ACHN (cell line): ENCODE results near the gene CXXC5.
A peak's percentile ranks its signal among the peaks of the same experiment; 100 is the strongest.
"Not testable (repeated sequence)": the region's sequence is repeated elsewhere in the genome, so short reads cannot be mapped to it uniquely, and the experiment has no call there.

Experiments
- DNase-seq: peaks from one replicate; pipeline ENCODE4 v3.0.0-alpha.2; 2015
- in situ Hi-C: cut with HindIII; loops from 2 replicates; pipeline ENCODE4 v1.10.0; 2017; ENCODE audit warnings: low sequenced_read_pairs, low pct_ligation_motif_present, low pct_unique_long_range_greater_than_20kb

The CXXC5 gene

DNA sequence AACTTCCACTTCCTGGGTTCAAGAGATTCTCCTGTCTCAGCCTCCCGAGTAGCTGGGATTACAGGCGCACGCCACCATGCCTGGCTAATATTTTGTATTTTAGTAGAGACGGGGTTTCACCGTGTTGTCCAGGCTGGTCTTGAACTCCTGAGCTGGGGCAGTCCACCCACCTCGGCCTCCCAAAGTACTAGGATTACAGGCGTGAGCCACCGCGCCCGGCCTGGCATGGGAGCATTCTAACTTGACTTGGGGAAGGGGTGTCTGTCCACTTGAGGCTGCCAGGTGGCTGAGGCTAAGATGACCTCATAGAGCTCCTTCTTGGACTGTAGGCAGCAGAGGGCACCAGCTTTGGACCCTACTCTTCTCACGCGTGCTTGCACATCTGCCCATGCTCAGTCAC is 65.7 kb downstream of the CXXC5 start:
- DNase-seq, in situ Hi-C loops: not testable (repeated sequence)

DNA sequence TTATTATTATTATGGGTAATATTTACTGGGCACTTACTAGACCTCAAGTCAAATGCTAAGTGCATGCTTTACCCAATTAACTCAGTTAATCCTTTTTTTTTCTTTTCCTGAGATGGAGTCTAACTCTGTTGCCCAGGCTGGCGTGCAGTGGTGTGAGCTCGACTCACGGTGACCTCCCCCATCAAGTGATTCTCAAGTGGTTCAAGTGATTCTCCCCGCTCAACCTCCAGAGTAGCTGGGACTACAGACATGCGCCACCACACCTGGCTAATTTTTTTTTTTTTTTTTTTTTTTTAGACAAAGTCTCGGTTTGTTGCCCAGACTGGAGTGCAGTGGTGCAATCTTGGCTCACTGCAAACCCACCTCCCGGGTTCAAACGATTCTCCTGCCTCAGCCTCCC is 69.1 kb downstream of the CXXC5 start:
- in situ Hi-C loops = no loop called here
- DNase-seq = no peak

DNA sequence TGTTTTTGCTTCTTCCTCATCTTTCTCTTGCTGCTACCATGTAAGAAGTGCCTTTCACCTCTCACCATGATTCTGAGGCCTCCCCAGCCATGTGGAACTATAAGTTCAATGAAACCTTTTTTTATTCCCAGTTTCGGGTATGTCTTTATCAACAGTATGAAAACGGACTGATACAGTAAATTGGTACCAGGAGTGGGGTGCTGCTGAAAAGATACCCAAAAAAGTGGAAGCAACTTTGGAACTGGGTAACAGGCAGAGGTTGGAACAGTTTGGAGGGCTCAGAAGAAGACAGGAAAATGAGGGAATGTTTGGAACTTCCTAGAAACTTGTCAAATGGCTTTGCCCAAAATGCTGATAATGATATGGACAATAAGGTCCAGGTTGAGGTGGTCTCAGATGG is 70.3 kb downstream of the CXXC5 start:
- DNase-seq, in situ Hi-C loops: not testable (repeated sequence)

DNA sequence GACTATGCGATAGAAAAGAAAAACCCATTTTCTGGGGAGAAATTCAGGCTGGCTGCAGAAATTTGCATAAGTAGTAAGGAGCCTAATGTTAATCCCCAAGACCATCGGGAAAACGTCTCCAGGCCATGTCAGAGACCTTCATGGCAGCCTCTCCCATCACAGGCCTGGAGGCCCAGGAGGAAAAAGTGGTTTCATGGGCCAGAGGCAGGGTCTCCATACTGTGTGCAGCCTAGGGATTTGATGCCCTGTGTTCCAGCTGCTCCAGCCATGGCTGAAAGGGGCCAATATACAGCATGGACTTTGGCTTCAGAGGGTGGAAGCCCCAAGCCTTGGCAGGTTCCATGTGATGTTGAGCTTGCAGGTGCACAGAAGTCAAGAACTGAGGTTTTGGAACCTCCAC is 71.8 kb downstream of the CXXC5 start:
- in situ Hi-C loops, DNase-seq: not testable (repeated sequence)

DNA sequence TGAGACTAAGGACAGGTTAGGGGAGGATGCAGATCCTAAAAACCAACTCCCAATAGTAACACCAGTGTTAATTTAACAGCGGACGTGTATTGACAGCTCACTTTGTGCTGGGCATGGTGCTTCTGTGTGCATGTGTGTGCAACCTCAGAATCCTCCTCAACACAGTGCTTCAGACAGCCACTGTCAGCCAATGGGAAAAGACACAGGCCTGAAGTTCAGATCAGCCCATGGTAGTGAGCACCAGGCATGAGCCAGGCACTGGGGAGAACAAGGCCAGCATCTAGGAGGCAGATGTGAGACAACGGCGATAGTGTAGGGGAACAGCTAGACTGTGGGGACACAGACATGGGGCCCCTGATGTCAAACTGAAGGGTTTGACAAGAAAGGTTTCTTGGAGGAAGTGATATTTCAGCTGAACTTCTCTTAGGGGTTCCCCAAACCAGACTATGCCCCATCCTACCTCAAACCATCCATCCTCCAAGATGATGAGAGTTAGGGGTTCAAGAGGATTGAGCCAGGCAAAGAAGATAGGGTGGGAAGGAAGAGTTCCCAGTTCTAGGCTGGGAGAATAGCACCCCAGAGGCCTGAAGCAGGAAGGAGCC is 75.9 kb downstream of the CXXC5 start:
- in situ Hi-C loops = no loop called here
- no peak for DNase-seq

DNA sequence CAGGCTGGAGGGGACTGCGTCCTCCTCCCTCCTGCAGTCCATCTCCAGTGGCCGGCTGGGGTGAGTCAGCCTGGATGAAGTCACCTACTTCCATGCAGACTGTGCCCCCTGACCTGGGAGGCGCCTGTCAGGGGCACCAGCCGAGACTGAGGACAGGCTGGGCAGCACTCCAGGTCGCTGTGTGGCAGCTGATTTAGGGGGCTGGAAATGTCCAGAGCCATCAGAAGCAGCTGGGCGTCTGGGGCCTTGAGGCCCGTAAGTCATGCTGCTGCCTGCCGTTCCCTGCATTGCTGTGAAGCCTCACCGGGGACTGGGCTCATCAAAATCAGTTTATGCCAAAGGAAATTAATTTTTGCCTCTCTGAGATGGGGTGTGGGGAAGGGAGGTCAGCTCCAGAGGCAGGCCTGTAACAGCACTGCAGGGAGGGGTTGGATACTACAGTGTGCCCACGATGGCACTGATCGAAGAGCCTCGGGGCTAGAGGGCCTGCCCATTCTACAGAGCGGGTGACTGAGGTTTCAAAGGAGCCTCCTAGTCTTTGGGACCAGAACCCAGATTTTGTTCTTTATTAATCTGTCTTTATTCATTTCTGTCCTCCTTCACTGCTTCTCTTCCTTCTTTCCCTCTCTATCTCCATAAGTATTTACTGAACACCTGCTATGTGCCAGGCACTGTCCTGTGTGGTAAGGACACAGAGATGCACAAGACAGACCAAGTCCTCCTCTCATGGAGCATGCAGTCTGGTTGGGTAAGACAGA is 77.1 kb downstream of the CXXC5 start:
- in situ Hi-C loops = no loop called here
- DNase-seq = peak; percentile 82

DNA sequence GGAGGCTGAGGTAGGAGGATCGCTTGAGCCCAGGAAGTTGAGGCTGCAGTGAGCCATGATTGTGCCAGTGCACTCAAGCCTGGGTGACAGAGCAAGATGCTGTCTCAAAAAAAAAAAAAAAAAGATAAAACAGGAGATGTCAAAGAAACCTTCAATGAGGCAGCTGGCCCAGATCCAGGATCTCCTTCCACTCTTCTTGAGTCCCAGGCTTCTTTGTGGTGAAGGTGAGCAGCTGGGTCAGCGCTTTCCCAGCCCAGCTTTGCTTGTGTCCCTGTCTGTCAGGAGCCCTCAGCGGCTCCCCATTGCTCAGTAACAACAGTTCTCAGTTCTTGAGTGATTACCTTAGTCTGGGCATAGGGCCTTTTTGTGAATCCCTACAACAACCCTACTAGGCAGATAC is 78.1 kb downstream of the CXXC5 start:
- no peak for DNase-seq
- in situ Hi-C loops = no loop called here

DNA sequence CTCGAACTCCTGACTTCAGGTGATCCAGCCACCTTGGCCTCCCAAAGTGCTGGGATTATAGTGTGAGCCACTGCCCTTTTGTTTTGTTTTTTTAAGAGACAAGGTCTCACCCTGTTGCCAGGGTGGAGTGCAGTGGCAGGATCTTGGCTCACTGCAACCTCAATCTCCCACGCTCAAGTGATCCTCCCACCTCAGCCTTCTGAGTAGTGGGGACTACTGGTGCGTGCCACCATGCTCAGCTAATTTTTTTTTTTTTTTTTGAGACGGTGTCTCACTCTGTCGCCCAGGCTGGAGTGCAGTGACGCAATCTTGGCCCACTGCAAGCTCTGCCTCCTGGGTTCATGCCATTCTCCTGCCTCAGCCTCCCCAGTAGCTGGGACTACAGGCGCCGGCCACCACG is 79.5 kb downstream of the CXXC5 start:
- DNase-seq = peak; percentile 64
- in situ Hi-C loops = not testable (repeated sequence)

DNA sequence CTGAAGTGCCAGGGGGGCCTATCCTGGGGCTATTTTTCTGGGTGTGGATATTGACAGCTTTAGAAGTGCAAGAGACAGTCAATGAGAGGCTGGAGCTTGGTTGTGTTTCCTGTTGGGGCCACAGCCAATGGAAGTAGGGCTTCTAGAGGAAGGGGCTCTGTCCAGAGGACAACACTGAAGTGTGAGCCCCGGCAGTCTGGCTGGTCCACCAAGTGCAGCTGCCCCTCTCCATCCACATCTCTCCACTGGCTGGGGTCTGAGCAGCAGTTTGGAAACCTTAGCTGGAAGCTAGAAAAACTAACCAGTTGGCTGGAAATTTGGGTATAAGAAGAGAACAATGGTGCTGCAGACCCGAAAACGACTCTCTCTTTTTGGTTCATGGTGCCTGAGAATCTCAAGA is 83.1 kb downstream of the CXXC5 start:
- no peak for DNase-seq
- in situ Hi-C loops = no loop called here

DNA sequence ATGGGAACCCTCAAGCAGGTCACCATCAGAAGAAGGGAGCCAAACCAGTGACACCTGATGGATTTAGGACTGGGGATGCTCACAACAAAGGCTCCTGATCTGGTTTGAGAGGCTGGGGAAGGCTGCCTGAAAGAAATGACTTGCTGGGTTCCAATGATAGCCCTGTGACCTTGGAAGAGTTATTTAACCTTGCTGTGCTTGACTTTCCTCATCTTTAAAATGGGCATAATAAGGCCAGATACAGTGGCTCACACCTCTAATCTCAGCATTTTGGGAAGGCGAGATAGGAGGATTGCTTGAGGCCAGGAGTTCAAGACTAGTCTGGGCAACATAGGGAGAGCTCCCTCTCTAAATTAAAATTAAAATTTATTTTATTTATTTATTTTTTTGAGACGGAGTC is 83.9 kb downstream of the CXXC5 start:
- in situ Hi-C loops = no loop called here

DNA sequence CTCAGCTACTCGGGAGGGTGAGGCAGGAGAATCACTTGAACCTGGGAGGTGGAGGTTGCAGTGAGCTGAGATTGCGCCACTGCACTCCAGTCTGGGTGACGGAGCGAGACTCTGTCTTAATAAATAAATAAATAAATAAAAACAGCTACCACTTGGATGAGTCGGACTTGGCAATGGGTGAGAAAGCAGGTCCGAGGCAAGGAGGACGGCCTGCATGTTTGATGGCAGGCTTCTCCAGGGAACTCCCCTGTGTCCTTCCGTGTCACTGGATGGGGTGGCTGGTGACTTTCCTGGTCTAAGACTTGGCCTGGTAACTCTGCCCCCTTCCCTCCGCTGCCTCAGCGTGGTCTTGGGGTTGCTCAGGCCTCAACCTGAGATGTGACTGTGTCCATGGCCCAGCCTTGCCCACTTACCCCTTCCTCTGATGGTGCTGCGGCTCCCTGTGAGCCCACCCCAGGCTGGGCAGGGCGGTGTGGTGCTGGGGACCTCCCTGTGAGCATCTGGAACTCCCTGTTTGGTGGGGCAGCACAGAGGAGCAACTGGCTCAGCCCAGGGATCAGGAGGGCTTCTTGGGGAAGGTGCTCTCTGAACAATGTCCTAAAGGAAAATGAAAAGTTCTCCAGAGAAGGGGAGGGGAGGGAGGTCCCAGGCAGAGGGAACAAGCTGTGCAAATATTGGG is 85.0 kb downstream of the CXXC5 start:
- DNase-seq = no peak
- in situ Hi-C loops = no loop called here

More for the DNA sequence above, 83.9 kb downstream of the CXXC5 start:
- DNase-seq = no peak
